WI38 (cell line): Measurements from ENCODE around the gene CA14.

Experiments
- H3K4me3 ChIP-seq: 2 replicates; pipeline ENCODE4 v1.5.1; 2011; ENCODE audit warnings: low read depth, mild to moderate bottlenecking, control low read depth, low read length
- TF ChIP-seq, protein P1 (sequence below): IDR thresholded peaks from 2 replicates; pipeline ENCODE4 v1.5.1; 2012; ENCODE audit warnings: low read depth, mild to moderate bottlenecking, control low read depth, low read length

Gene CA14

DNA sequence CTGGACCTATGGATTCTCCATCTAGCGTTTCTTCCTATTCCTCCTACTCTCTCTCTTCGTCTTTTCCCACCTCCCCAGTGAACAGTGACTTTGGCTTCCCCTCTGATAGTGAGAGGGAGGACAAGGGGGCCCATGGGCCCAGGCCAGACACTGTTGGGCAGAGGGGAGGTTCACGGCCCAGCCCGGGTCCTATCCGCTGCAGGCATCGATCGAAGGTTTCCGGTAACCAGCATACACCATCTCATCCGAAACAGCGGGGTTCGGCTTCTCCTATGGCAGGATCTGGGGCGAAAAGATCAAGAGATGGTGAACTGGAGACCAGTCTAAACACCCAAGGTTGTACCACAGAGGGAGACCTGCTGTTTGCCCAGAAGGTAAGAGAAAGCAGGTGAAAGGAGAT is 25.7 kb downstream of the CA14 start:
- peak overlapping the region; percentile 61; the same call in 1 of the 2 replicates for H3K4me3 ChIP-seq
- TF ChIP-seq, protein P1, sequence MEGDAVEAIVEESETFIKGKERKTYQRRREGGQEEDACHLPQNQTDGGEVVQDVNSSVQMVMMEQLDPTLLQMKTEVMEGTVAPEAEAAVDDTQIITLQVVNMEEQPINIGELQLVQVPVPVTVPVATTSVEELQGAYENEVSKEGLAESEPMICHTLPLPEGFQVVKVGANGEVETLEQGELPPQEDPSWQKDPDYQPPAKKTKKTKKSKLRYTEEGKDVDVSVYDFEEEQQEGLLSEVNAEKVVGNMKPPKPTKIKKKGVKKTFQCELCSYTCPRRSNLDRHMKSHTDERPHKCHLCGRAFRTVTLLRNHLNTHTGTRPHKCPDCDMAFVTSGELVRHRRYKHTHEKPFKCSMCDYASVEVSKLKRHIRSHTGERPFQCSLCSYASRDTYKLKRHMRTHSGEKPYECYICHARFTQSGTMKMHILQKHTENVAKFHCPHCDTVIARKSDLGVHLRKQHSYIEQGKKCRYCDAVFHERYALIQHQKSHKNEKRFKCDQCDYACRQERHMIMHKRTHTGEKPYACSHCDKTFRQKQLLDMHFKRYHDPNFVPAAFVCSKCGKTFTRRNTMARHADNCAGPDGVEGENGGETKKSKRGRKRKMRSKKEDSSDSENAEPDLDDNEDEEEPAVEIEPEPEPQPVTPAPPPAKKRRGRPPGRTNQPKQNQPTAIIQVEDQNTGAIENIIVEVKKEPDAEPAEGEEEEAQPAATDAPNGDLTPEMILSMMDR = no peak

DNA sequence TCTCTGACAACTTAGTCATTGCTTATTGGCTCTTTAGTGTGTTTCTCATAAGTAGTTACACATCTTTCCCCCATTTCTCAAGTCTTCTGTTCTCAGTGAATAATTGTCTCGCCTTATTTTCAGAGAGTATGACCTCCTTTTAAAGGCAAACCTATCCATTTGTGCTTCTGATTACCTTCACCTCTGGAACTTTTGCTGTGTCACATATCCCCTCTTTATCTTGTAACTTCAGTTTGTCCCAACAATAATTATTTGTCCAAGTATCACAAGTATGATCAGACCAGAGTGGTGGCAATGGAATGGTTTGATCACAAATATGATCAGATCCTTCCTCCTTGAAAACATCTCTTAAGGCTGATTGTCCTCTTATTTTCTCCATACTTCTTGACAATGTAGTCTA is 30.8 kb downstream of the CA14 start:
- no peak overlapping the region for H3K4me3 ChIP-seq
- TF ChIP-seq, protein P1 = no peak

DNA sequence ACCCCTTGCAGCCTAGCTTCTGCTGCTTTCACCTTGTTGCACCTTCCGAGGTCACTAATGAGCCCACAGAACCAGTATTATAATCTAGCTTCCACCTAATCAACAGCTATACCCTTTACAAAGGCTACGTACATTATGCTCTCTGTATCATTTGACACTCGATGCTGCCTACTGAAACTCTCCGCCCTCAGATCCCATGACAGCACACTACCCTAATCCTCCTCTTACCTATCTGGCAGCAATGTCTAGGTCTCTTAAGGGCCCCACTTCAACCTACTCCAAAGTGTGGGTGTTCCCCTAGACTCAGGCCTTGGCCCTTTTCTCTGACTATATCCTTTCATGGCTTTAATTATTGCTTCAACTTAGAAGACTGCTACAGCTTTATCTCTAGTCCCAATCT is 31.2 kb downstream of the CA14 start:
- H3K4me3 ChIP-seq = no peak overlapping the region
- TF ChIP-seq, protein P1 = no peak

DNA sequence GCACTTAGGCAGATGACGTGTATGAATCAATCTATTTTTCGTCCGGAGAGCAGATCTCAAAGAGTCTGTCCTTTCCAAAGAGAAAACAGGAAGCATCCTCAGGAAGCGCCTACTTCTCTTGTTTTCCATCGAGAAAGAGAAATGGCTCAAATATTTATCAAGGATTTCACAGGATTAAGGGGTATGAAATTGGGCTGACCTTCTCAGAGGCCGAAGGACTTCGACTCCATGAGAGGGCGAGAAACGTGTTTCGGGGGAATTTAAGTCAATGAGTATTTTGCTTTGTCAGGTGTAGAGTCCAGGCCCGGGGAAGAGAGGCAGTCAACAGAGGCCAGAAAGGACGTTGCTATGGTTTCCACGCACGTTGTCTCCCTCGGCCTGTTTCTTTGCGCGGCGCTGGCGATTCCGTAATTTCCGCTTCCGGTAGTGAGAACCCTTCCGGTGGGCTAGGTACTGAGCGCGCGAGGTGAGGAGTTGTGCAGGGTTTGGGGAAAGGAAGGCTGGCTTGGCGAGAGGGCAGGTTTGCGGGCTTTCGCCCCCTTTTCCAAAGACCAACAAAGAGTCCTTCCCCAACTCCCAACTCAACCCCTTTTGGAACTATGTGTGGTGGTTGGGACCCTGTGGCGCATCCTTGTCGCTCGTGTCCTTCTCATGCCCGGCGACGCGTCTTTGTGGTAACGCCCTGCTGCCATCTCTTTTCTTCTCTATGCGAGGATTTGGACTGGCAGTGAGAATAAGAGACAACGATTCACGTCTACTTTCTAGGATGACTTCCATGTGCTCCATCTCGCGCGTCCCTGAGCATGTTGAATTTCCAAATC is 36.1 kb downstream of the CA14 start, which contains the start of gene MRPS21:
Gene MRPS21 (plus strand): TSS at position 429 of the 821 bp plus-strand sequence. CDS start 506 bp downstream, outside the sequence.
- H3K4me3 ChIP-seq = peak within 1 kb of the TSS; percentile 94
- TF ChIP-seq, protein P1 = no peak

DNA sequence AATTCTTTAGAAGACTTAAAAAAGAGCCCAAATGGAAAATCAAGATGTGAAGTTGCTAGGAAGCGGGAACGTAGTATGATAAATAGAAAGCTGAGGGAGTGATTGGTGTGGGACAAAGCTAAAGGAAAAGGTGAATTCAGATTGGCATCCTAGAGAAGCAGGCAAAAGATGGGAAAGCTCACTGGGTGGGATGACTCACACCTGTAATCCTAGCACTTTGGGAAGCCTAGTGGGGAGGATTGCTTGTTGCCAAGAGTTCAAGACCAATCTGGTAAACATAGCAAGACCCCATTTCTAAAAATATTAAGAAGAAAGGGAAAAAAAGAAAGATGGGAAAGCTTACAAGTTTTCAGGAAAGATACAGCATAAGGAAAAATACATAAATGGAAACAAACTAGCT is 37.9 kb downstream of the CA14 start:
- TF ChIP-seq, protein P1 = no peak
- H3K4me3 ChIP-seq = no peak overlapping the region

DNA sequence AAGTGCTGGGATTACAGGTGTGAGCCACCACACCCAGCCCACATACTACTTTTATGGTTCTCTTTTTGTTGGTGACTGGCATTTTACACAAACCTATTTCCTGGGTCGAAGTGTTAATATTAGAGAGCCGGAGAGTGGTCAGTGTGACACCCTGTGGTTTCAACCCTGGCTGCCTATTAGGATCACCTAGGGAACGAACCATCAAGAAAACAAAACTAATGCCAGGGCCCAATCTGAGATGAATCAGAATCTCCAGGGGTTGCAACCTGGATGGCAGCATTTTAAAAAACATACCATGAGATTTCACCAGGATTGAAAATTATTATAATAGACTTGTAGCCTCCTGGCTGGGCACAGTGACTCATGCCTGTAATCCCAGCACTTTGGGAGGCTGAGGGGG is 42.1 kb downstream of the CA14 start:
- no peak overlapping the region for H3K4me3 ChIP-seq
- TF ChIP-seq, protein P1 = no peak

DNA sequence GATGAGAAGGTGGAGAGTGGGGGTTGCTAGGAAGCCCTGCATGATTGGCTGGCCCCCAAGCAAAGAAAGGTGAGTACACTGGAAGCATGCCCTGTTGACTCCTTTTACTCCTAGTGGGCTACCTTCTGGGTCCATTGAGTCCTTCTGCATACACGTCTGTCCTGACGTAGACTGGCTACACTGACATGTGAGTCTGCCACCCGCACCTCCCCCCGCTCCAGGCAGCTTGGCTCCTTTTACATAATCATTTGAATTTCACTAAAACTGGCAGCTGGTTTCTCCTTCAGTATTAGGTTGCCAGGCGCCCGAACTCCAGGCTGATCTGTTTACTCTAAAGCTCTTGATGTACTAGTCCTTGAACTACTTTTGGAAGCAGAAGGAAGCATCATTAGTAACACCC is 44.8 kb downstream of the CA14 start:
- TF ChIP-seq, protein P1 = no peak
- H3K4me3 ChIP-seq = no peak overlapping the region
